Ovary (tissue), 3 donors: ENCODE results near the gene FIGN.

ENCODE experiments used
- POLR2A ChIP-seq: fragments of 450-650 bp; IDR thresholded peaks from one replicate; pipeline ENCODE4 v1.6.1; 2017; ENCODE audit warnings: antibody characterized with exemption, mild to moderate bottlenecking, moderate library complexity
- TF ChIP-seq, protein P1 (sequence below), 3 donors: fragments of 450-650 bp in 2 of 3; fragments of 200-600 bp in 1 of 3; IDR thresholded peaks; one replicate each; pipeline versions ENCODE4 v1.5.1 to v1.8.0; 2016 to 2022; ENCODE audit warnings: antibody characterized with exemption in 3 of 3, mild to moderate bottlenecking in 1 of 3
- donor health status: DM: no; HTN: no; CAD: no.

DNA sequence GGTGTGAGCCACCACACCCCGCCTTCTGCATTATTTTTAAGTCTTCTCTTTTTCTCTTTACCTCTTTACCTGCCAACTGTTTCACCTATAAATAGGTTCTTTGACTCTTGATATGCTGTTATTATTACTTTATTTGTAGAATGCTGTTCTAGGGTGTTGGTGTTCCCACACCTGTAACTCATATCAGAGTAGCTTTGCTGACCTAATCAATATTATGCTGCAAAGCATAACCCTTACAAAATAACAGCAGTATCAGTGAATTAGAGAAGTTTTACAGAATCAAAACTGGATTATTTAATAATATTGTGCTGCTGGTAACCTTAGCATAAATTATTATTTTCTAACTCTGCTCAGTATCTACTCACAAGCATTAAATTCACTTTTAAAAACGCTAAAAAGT, 161.5 kb downstream of the FIGN start:
- TF ChIP-seq, protein P1, sequence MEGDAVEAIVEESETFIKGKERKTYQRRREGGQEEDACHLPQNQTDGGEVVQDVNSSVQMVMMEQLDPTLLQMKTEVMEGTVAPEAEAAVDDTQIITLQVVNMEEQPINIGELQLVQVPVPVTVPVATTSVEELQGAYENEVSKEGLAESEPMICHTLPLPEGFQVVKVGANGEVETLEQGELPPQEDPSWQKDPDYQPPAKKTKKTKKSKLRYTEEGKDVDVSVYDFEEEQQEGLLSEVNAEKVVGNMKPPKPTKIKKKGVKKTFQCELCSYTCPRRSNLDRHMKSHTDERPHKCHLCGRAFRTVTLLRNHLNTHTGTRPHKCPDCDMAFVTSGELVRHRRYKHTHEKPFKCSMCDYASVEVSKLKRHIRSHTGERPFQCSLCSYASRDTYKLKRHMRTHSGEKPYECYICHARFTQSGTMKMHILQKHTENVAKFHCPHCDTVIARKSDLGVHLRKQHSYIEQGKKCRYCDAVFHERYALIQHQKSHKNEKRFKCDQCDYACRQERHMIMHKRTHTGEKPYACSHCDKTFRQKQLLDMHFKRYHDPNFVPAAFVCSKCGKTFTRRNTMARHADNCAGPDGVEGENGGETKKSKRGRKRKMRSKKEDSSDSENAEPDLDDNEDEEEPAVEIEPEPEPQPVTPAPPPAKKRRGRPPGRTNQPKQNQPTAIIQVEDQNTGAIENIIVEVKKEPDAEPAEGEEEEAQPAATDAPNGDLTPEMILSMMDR (IDR thresholded peaks at IDR 0.05), result no peak
- no peak for TF ChIP-seq POLR2A
